NB4 (cell line): ENCODE results near the gene SFMBT2.

Experiments used
- MYC ChIP-seq: IDR thresholded peaks from 2 replicates; pipeline ENCODE4 v1.6.1; 2011; ENCODE audit warnings: low read depth, low read length
- POLR2A ChIP-seq: IDR thresholded peaks from 2 replicates; pipeline ENCODE4 v1.6.1; 2011; ENCODE audit warnings: mild to moderate bottlenecking; ENCODE audit not compliant: insufficient read length; ENCODE audit errors: extremely low read depth

DNA sequence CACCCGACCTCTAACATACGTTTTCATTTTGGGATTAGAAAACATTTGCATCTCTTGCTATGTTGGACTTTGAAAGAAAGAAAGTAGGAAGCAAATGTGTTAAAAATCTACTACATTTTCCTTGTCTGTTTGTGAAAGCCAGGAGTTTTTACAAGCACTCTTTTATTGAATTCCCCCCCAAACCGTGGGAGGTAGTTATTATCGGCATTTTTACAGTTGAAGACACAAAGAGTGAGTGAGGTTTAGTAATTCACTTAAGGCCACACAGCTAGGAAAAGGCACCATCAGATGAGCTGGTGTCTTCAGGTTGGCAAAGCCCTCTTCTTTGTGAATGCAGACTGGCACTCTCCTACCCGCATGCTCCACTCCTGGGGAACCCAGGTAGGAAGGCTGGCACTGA lies 23.5 kb upstream of the SFMBT2 start:
- TF ChIP-seq MYC (no peak), POLR2A (no peak)
